ENCODE data around the gene DNAL1.
"Not testable (repeated sequence)": the region's sequence is repeated elsewhere in the genome, so short reads cannot be mapped to it uniquely, and the experiment has no call there.

Gene DNAL1

DNA sequence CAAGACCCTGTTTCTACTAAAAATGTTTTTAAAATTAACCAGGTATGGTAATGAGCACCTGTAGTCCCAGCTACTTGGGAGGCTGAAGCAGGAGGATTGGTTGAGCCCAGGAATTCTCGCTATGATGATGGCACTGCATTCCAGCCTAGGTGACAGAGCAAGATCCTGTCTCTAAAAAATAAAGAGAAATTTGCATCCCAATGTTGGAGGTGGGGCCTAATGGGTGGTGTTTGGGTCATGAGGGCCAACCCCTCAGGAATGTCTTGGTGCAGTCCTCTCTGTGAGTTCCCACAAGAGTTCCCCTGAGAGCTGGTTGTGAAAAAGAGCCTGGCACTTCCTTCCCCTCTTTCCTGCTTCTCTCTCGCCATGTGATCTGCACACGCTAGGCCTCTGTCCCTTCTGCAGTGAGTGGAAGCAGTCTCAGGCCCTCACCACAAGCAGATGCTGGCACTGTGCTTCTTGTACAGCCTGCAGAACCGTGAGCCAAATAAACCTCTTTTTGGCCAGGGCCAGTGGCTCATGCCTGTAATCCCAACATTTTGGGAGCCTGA lies 21.2 kb upstream of the DNAL1 start:
- no peak overlapping the region for H3K4me3 ChIP-seq (ENCODE audit: low read depth, low read length)
- TF ChIP-seq, protein P1, sequence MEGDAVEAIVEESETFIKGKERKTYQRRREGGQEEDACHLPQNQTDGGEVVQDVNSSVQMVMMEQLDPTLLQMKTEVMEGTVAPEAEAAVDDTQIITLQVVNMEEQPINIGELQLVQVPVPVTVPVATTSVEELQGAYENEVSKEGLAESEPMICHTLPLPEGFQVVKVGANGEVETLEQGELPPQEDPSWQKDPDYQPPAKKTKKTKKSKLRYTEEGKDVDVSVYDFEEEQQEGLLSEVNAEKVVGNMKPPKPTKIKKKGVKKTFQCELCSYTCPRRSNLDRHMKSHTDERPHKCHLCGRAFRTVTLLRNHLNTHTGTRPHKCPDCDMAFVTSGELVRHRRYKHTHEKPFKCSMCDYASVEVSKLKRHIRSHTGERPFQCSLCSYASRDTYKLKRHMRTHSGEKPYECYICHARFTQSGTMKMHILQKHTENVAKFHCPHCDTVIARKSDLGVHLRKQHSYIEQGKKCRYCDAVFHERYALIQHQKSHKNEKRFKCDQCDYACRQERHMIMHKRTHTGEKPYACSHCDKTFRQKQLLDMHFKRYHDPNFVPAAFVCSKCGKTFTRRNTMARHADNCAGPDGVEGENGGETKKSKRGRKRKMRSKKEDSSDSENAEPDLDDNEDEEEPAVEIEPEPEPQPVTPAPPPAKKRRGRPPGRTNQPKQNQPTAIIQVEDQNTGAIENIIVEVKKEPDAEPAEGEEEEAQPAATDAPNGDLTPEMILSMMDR (IDR thresholded peaks at IDR 0.05; ENCODE audit: control insufficient read depth, extremely low read depth, insufficient read depth): no peak
- DNase-seq (ENCODE audit: low read depth): no peak

DNA sequence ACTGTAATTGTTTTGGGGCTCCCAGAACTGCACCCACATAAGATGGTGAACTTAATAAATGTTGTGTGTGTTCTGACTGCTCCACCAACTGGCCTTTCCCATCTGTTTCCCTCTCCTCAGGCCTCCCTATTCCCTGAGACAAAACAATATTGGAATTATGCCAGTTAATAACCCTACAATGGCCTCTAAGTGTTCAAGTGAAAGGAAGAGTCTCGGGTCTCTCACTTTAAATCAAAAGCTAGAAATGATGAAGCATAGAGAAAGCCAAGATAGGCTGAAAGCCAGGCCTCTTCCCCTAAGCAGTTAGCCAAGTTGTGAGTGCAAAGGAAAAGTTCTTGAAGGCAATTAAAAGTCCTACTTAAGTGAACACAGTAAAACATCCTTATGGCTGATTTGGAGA lies 19.1 kb upstream of the DNAL1 start:
- TF ChIP-seq, protein P1 (IDR thresholded peaks at IDR 0.05; ENCODE audit: control insufficient read depth, extremely low read depth, insufficient read depth): no peak
- DNase-seq (ENCODE audit: low read depth): no peak
- H3K4me3 ChIP-seq (ENCODE audit: low read depth, low read length): no peak overlapping the region

- DNase-seq (ENCODE audit: low read depth): no peak
Measured at GRCh38 chr14:73627151-73627558, 17.6 kb upstream of the DNAL1 start.

GRCh38 chr14:73630009-73630780 lies 14.6 kb upstream of the DNAL1 start:
- no peak overlapping the region for H3K4me3 ChIP-seq (ENCODE audit: low read depth, low read length)
- TF ChIP-seq, protein P1 (IDR thresholded peaks at IDR 0.05; ENCODE audit: control insufficient read depth, extremely low read depth, insufficient read depth): no peak
- DNase-seq (ENCODE audit: low read depth): no peak

More at GRCh38 chr14:73627151-73627558, 17.6 kb upstream of the DNAL1 start:
- H3K4me3 ChIP-seq (ENCODE audit: low read depth, low read length): no peak overlapping the region
- TF ChIP-seq, protein P1 (IDR thresholded peaks at IDR 0.05; ENCODE audit: control insufficient read depth, extremely low read depth, insufficient read depth): no peak

DNA sequence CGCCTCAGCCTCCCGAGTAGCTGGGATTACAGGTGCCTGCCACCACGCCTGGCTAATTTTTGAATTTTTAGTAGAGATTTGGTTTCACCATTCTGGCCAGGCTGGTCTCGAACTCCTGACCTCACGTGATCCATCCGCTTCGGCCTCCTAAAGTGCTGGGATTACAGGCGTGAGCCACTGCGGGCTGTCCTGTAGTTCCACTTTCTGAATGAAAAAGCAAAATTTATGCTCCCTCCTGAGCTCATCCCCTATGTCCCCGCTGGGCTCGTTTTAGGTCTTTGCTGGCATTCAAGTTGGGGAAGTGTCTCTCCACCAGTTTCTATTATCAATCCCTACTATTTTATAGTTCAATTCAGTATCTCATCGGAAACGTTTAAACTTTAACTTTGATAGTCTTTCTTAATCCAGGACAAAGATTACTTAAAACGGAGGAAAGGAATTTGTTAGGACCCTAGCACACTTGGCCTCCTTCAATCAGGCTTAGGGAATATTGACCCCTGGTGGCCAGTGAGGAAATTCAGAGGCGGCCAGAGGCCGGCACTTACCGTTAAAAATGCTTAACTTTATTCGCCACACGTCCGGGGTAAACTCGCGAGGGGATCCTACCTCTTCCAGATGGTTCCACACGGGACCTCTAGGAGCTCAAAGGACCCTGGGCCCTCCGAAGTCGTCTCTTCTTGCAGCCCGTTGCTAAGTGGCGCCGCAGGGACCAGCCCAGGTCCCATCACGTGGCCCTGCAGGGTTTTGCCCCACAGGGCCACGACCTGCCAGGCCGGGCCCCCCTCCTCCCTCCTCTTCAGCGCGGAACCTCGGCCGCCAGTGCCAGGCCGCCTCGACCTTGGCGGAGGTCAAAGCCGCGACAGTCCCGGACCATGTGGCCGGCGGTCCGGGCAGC lies 11.4 kb upstream of the DNAL1 start:
- TF ChIP-seq, protein P1 (IDR thresholded peaks at IDR 0.05; ENCODE audit: control insufficient read depth, extremely low read depth, insufficient read depth): peak; percentile 78
- DNase-seq (ENCODE audit: low read depth): peak; percentile 6
- no peak overlapping the region for H3K4me3 ChIP-seq (ENCODE audit: low read depth, low read length)

GRCh38 chr14:73634011-73634833 lies 10.6 kb upstream of the DNAL1 start:
- TF ChIP-seq, protein P1 (IDR thresholded peaks at IDR 0.05; ENCODE audit: control insufficient read depth, extremely low read depth, insufficient read depth): no peak
- DNase-seq (ENCODE audit: low read depth): no peak
- H3K4me3 ChIP-seq (ENCODE audit: low read depth, low read length): no peak overlapping the region

GRCh38 chr14:73636355-73636754 lies 8.4 kb upstream of the DNAL1 start:
- not testable (repeated sequence) for DNase-seq (ENCODE audit: low read depth); H3K4me3 ChIP-seq (ENCODE audit: low read depth, low read length)

All from LNCaP clone FGC (cell line).